SK-N-SH treated with all-trans-retinoic acid at 6 μM for 48 hours (cell line): ENCODE data around the gene MTPN.

ENCODE experiments used
- ATAC-seq: fragments of 200-7000 bp; cut with Tn5 transposase; 3 replicates; pipeline ENCODE4 v1.9.1; 2020; ENCODE audit warnings: mild to moderate bottlenecking, moderate library complexity
- ARNTL ChIP-seq: fragments of 450-650 bp; formaldehyde crosslinking; IDR thresholded peaks from 2 replicates; pipeline ENCODE4 v1.5.0; 2020; ENCODE audit warnings: low read depth, mild to moderate bottlenecking, moderate library complexity, borderline replicate concordance
- BACH2 ChIP-seq: fragments of 250-450 bp; sonication (Bioruptor Pico); IDR thresholded peaks from 2 replicates; pipeline ENCODE4 v1.9.0; 2021; ENCODE audit warnings: mild to moderate bottlenecking, borderline replicate concordance
- CSDC2 ChIP-seq: fragments of 250-450 bp; sonication (Bioruptor Pico); IDR thresholded peaks from 2 replicates; pipeline ENCODE4 v1.5.0; 2020; ENCODE audit warnings: mild to moderate bottlenecking, moderate library complexity
- ESRRG ChIP-seq: fragments of 250-450 bp; sonication (Bioruptor Pico); IDR thresholded peaks from 2 replicates; pipeline ENCODE4 v1.6.1; 2021; ENCODE audit warnings: mild to moderate bottlenecking
- GLIS3 ChIP-seq: fragments of 250-450 bp; sonication (Bioruptor Pico); IDR thresholded peaks from 2 replicates; pipeline ENCODE4 v1.5.0; 2020; ENCODE audit warnings: mild to moderate bottlenecking, moderate library complexity
- ISL1 ChIP-seq: fragments of 250-450 bp; sonication (Bioruptor Pico); IDR thresholded peaks from 2 replicates; pipeline ENCODE4 v2.1.2; 2022; ENCODE audit warnings: mild to moderate bottlenecking, moderate library complexity
- OSR1 ChIP-seq: fragments of 250-450 bp; sonication (Bioruptor Pico); IDR thresholded peaks from 2 replicates; pipeline ENCODE4 v1.8.0; 2022; ENCODE audit warnings: moderate library complexity, mild to moderate bottlenecking, inconsistent platforms
- PATZ1 ChIP-seq: fragments of 250-450 bp; sonication (Bioruptor Pico); IDR thresholded peaks from 2 replicates; pipeline ENCODE4 v1.8.0; 2020; ENCODE audit warnings: mild to moderate bottlenecking, moderate library complexity, borderline replicate concordance
- PPARA ChIP-seq: fragments of 250-450 bp; sonication (Bioruptor Pico); IDR thresholded peaks from 2 replicates; pipeline ENCODE4 v1.5.0; 2020; ENCODE audit warnings: mild to moderate bottlenecking, borderline replicate concordance
- RARB ChIP-seq: fragments of 250-450 bp; sonication (Bioruptor Pico); IDR thresholded peaks from 2 replicates; pipeline ENCODE4 v1.8.0; 2021; ENCODE audit warnings: mild to moderate bottlenecking, moderate library complexity
- TCF4 ChIP-seq: fragments of 250-450 bp; sonication (Bioruptor Pico); IDR thresholded peaks from 2 replicates; pipeline ENCODE4 v1.8.0; 2021; ENCODE audit warnings: mild to moderate bottlenecking, moderate library complexity, borderline replicate concordance
- TOX ChIP-seq: fragments of 250-450 bp; sonication (Bioruptor Pico); IDR thresholded peaks from 2 replicates; pipeline ENCODE4 v1.8.0; 2021; ENCODE audit warnings: mild to moderate bottlenecking, moderate library complexity, borderline replicate concordance
- TSHZ2 ChIP-seq: fragments of 250-450 bp; sonication (Bioruptor Pico); IDR thresholded peaks from 2 replicates; pipeline ENCODE4 v1.5.0; 2020; ENCODE audit warnings: mild to moderate bottlenecking, moderate library complexity
- ZC3H10 ChIP-seq: fragments of 250-450 bp; sonication (Bioruptor Pico); IDR thresholded peaks from 2 replicates; pipeline ENCODE4 v1.5.1; 2021; ENCODE audit warnings: mild to moderate bottlenecking, moderate library complexity
- ZFP3 ChIP-seq: fragments of 250-450 bp; sonication (Bioruptor Pico); IDR thresholded peaks from 2 replicates; pipeline ENCODE4 v1.5.0; 2020; ENCODE audit warnings: mild to moderate bottlenecking, moderate library complexity
- ZFP30 ChIP-seq: fragments of 450-650 bp; formaldehyde crosslinking; IDR thresholded peaks from 2 replicates; pipeline ENCODE4 v1.5.0; 2022; ENCODE audit warnings: mild to moderate bottlenecking, moderate library complexity
- ZNF565 ChIP-seq: fragments of 450-650 bp; formaldehyde crosslinking; conservative IDR thresholded peaks from 2 replicates; pipeline ENCODE4 v1.5.0; 2020; ENCODE audit warnings: low read depth, mild to moderate bottlenecking, moderate library complexity
- ZNF70 ChIP-seq: fragments of 450-650 bp; formaldehyde crosslinking; IDR thresholded peaks from 2 replicates; pipeline ENCODE4 v1.5.0; 2020; ENCODE audit warnings: mild to moderate bottlenecking, moderate library complexity
- ZNF8 ChIP-seq: fragments of 450-650 bp; formaldehyde crosslinking; IDR thresholded peaks from 2 replicates; pipeline ENCODE4 v1.5.0; 2020; ENCODE audit warnings: mild to moderate bottlenecking, moderate library complexity
- TF ChIP-seq, protein P1 (sequence below): fragments of 250-450 bp; sonication (Bioruptor Pico); IDR thresholded peaks from 2 replicates; pipeline ENCODE4 v1.5.1; 2021; ENCODE audit warnings: mild to moderate bottlenecking, moderate library complexity
- TF ChIP-seq, protein P2 (sequence below): fragments of 250-450 bp; sonication (Bioruptor Pico); IDR thresholded peaks from 2 replicates; pipeline ENCODE4 v1.8.0; 2021; ENCODE audit warnings: low read depth, mild to moderate bottlenecking, moderate library complexity, borderline replicate concordance

MTPN gene

DNA sequence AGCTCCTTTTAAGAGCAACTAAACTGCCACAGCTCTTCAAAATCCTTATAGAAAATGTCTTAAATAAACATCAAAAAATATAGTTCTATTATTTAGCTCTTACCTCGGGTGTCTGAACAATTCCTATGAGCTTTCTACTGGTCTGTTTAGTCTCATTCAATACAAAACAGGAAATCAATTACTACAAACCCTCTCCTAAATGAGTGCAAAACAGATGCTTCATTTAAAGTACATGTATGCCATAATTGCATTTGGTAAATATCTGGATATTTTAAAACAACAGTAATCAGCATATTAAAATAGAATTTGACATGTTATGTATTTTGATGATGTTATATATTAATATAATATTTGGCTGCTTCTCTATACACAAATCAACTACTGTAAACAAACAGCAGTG lies 38.5 kb upstream of the MTPN start:
- no peak for ATAC-seq
- TF ChIP-seq ZNF8 (CRISPR knock-in tag) (no peak), OSR1 (CRISPR knock-in tag) (no peak), ISL1 (CRISPR knock-in tag) (peak; percentile 12; the same call in 1 of the 2 replicates), TOX (CRISPR knock-in tag) (no peak), TCF4 (CRISPR knock-in tag) (peak; percentile 74)
- TF ChIP-seq, all 23 proteins: peak for 2

DNA sequence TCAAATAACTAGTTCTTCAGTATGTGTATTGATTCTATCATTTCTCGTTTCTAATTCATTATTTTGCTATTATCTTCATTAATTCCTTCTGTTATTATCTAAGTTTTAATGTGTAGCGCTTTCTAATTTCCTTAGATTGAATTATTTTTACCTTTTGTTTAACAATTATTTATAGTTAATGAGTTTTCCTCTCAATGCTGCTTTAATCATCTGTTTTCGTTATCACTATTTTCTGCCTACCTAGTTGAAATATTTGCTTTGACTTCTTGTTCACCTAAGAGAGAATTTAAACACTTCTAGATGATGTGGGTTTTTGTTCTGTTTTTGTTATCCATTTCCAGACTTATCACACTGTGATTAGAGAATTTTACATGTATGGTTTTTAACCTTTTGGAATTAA lies 37.5 kb upstream of the MTPN start:
- TF ChIP-seq ZNF8 (CRISPR knock-in tag) (no peak), ZFP30 (CRISPR knock-in tag) (no peak), ESRRG (CRISPR knock-in tag) (no peak), ZC3H10 (CRISPR knock-in tag) (no peak), PATZ1 (no peak), ZFP3 (no peak), PPARA (no peak), RARB (CRISPR knock-in tag) (no peak), TSHZ2 (CRISPR knock-in tag) (no peak), ISL1 (CRISPR knock-in tag) (no peak), GLIS3 (no peak), ZNF70 (CRISPR knock-in tag) (no peak), BACH2 (no peak), ARNTL (CRISPR knock-in tag) (no peak)
- TF ChIP-seq, protein P1, sequence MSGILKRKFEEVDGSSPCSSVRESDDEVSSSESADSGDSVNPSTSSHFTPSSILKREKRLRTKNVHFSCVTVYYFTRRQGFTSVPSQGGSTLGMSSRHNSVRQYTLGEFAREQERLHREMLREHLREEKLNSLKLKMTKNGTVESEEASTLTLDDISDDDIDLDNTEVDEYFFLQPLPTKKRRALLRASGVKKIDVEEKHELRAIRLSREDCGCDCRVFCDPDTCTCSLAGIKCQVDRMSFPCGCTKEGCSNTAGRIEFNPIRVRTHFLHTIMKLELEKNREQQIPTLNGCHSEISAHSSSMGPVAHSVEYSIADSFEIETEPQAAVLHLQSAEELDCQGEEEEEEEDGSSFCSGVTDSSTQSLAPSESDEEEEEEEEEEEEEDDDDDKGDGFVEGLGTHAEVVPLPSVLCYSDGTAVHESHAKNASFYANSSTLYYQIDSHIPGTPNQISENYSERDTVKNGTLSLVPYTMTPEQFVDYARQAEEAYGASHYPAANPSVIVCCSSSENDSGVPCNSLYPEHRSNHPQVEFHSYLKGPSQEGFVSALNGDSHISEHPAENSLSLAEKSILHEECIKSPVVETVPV (CRISPR knock-in tag), result no peak
- no peak for ATAC-seq

DNA sequence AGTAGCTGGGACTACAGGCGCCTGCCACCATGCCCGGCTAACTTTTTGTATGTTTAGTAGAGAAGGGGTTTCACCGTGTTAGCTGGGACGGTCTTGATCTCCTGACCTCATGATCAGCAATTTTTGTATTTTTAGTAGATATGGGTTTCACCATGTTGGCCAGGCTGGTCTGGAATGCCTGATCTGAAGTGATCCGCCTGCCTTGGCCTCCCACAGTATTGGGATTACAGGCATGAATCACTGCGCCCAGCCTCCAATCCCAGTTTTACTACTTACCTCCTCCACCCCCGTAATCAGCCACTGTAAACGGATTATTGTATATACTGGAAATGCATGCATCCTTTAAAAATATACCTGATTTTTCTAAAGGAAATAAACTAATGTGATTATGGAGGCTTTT lies 35.1 kb upstream of the MTPN start:
- ATAC-seq, result no peak
- TF ChIP-seq ESRRG (CRISPR knock-in tag) (no peak), ZNF8 (CRISPR knock-in tag) (no peak), ISL1 (CRISPR knock-in tag) (no peak), ZC3H10 (CRISPR knock-in tag) (no peak), ZNF565 (CRISPR knock-in tag) (no peak), BACH2 (no peak), PPARA (no peak), TCF4 (CRISPR knock-in tag) (no peak), TSHZ2 (CRISPR knock-in tag) (no peak), TOX (CRISPR knock-in tag) (no peak), OSR1 (CRISPR knock-in tag) (no peak), CSDC2 (no peak), PATZ1 (no peak), ZNF70 (CRISPR knock-in tag) (no peak), ARNTL (CRISPR knock-in tag) (no peak)
- TF ChIP-seq, protein P1 (CRISPR knock-in tag), result no peak
- TF ChIP-seq, protein P2, sequence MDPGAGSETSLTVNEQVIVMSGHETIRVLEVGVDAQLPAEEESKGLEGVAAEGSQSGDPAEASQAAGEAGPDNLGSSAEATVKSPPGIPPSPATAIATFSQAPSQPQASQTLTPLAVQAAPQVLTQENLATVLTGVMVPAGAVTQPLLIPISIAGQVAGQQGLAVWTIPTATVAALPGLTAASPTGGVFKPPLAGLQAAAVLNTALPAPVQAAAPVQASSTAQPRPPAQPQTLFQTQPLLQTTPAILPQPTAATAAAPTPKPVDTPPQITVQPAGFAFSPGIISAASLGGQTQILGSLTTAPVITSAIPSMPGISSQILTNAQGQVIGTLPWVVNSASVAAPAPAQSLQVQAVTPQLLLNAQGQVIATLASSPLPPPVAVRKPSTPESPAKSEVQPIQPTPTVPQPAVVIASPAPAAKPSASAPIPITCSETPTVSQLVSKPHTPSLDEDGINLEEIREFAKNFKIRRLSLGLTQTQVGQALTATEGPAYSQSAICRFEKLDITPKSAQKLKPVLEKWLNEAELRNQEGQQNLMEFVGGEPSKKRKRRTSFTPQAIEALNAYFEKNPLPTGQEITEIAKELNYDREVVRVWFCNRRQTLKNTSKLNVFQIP (CRISPR knock-in tag), result no peak
